Vagina (tissue), 2 donors: ENCODE results near the gene CXCL12.

Experiments used
- CTCF ChIP-seq, 3 experiments: fragments of 450-650 bp in 2 of 3; fragments of 200-600 bp in 1 of 3; sonication (generic) in 1 of 3; IDR thresholded peaks; one replicate each; pipeline ENCODE4 v1.5.1; 2017 to 2019; ENCODE audit warnings: antibody characterized with exemption in 3 of 3, mild to moderate bottlenecking in 2 of 3, moderate library complexity in 2 of 3
- POLR2A ChIP-seq, 2 donors: fragments of 450-650 bp; IDR thresholded peaks; one replicate each; pipeline ENCODE4 v1.6.1; 2017; ENCODE audit warnings: antibody characterized with exemption in 2 of 2, mild to moderate bottlenecking in 2 of 2, moderate library complexity in 2 of 2
- POLR2AphosphoS5 ChIP-seq, 2 donors: sonication (generic); formaldehyde crosslinking; IDR thresholded peaks; one replicate each; pipeline ENCODE4 v1.9.0; 2017; ENCODE audit warnings: antibody characterized with exemption in 2 of 2, mild to moderate bottlenecking in 2 of 2, low read depth in 1 of 2; ENCODE audit not compliant: insufficient read depth in 1 of 2

GRCh38 chr10:44389150-44389549, 4.3 kb upstream of the CXCL12 start:
- TF ChIP-seq POLR2A (IDR thresholded peaks at IDR 0.05) (no peak), CTCF (IDR thresholded peaks at IDR 0.05) (no peak), POLR2AphosphoS5 (IDR thresholded peaks at IDR 0.05; ENCODE audit: insufficient read depth in 1 of 2, low read depth in 1 of 2) (no peak)
